ENCODE data around the gene PRXL2B.
A peak's percentile ranks its signal among the peaks of the same experiment; 100 is the strongest.

GRCh38 chr1:2583871-2584351 is 2.7 kb upstream of the PRXL2B start:
- TF ChIP-seq MYC (IDR thresholded peaks at IDR 0.05; ENCODE audit: low read depth, low read length), result no peak
- TF ChIP-seq CTCF (IDR thresholded peaks at IDR 0.05; ENCODE audit: low read depth, low read length), result no peak
- TF ChIP-seq POLR2A (IDR thresholded peaks at IDR 0.05; ENCODE audit: extremely low read depth, insufficient read length), result no peak
- TF ChIP-seq MAX (IDR thresholded peaks at IDR 0.05; ENCODE audit: low read depth, low read length), result peak; percentile 62; the same call in 1 of the 2 replicates
